ENCODE data around the gene TMEM108.

GRCh38 chr3:133125802-133126201 is 87.6 kb downstream of the TMEM108 start:
- TF ChIP-seq EZH2 (IDR thresholded peaks at IDR 0.05; ENCODE audit: borderline replicate concordance, low read length), result no peak
- TF ChIP-seq CTCF (IDR thresholded peaks at IDR 0.05; ENCODE audit: low read length), result no peak

Measured in OCI-LY1 (cell line).